ENCODE data around the gene ZEB1.
"Not testable (repeated sequence)": the region's sequence is repeated elsewhere in the genome, so short reads cannot be mapped to it uniquely, and the experiment has no call there.

Gene ZEB1

DNA sequence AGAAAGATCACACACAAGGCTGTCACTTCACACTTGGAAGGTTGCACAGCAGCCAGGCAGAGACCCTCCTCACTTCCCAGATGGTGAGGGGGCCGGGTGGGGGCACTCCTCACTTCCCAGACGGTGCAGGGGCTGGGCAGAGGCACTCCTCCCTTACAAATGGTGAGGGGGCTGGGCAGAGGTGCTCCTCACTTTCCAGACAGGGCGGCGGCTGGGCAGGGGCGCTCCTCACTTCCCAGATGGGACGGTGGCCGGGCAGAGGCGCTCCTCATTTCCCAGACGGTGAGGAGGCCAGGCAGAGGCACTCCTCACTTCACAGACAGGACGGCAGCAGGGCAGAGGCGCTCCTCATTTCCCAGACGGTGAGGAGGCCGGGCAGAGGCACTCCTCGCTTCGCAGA lies 42.5 kb downstream of the ZEB1 start:
- not testable (repeated sequence) for H3K27ac ChIP-seq, H3K4me3 ChIP-seq

GRCh38 chr10:31362023-31362641 lies 43.1 kb downstream of the ZEB1 start:
- Histone ChIP-seq H3K4me3 (no peak overlapping the region), H3K27ac (no peak overlapping the region)

- H3K4me3 ChIP-seq, H3K27ac ChIP-seq: not testable (repeated sequence)
These were observed 44.7 kb downstream of the ZEB1 start for GRCh38 chr10:31363696-31364095.

DNA sequence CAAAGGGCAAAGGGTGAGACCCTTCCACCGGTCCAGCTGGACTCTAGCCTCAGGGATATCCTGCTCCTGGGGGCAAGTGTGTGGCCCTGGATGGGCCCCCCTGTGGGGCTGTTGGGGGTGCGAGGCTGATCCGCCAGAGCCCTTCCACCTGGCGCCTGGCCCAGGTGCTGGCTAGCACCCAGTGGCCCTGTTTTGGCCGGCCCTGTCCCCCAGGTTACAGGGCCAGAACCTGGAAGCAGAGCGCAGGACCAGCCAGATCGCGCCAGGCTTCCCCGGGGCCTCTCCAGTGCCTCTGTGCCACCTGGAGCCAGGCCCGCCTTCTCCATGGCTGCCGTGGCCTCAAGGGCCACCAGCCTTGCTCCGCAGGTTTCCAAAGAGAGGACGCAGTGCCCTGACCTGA lies 45.2 kb downstream of the ZEB1 start:
- H3K27ac ChIP-seq, H3K4me3 ChIP-seq: not testable (repeated sequence)

DNA sequence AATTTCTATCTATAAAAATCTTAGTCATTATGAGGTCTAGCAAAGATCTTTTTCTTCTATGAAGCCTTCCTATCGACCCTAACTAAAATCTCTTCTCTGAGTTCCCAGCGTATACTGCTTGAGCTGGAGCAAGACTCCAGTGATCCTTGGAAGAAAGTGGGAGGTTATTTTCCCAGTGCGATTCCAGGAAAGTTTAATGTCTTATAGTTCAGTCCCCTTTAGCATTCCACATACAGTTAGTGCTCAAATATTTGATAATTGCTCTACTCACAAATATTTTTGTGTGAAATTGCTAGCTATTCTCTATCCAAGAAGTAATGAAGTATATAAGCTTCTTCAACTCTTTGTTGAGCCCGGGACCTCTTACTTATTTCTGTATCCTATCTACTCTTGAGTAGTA lies 47.7 kb downstream of the ZEB1 start:
- Histone ChIP-seq H3K27ac (no peak overlapping the region), H3K4me3 (no peak overlapping the region)

GRCh38 chr10:31368724-31369123 lies 49.7 kb downstream of the ZEB1 start:
- H3K27ac ChIP-seq, result no peak overlapping the region
- no peak overlapping the region for H3K4me3 ChIP-seq

GRCh38 chr10:31372439-31372838 lies 53.4 kb downstream of the ZEB1 start:
- H3K4me3 ChIP-seq, result no peak overlapping the region
- H3K27ac ChIP-seq, result no peak overlapping the region

DNA sequence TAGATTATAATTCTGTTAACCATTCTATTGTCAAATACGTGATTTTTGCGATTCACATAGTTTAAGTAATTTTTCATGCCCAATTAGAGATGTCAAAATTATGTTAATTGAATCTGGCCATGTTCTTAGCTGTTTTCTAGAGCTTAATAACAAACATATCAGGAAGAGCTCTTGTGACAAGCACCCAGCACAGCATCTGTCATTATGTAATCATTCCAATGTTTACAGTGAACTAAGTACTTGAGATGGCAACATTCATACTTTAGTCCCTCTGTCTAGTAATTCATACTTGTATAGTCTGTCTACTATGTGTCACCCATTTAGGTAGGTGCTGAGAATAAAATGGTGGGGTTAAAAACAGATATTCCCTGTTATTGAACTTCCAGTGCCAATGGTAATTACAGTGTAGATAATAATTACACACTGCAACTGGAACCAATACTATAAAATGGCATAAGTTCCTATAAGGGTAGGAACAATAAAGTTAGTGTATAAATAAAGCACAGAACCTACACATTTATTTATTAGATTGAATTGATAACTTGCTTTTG lies 55.2 kb downstream of the ZEB1 start:
- Histone ChIP-seq H3K27ac (no peak overlapping the region), H3K4me3 (no peak overlapping the region)

GRCh38 chr10:31381171-31381570 lies 62.2 kb downstream of the ZEB1 start:
- H3K4me3 ChIP-seq, result no peak overlapping the region
- no peak overlapping the region for H3K27ac ChIP-seq

- Histone ChIP-seq H3K27ac (no peak overlapping the region), H3K4me3 (no peak overlapping the region)
These were observed 62.8 kb downstream of the ZEB1 start for GRCh38 chr10:31381766-31382316.

- Histone ChIP-seq H3K4me3 (no peak overlapping the region), H3K27ac (no peak overlapping the region)
These were observed 65.0 kb downstream of the ZEB1 start for GRCh38 chr10:31383810-31384588.

DNA sequence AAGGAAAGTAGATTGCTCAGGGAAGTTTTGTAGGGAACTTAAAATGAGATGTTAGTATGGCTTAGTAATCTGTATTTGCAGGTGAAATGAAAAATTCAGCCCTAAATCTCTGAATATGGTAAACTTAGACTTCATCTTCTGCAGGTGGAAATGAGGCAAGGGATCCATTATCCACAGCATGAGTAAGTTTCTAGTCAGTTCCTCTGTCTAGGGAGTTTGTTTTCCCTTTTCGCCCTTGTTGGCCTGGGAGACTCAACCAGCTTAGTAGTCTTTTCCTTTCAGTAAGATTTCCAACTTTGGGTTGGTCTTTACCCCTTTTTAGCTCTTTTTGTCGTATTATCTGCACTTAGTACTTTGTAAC lies 65.6 kb downstream of the ZEB1 start:
- no peak overlapping the region for H3K4me3 ChIP-seq
- H3K27ac ChIP-seq, result no peak overlapping the region

GRCh38 chr10:31390804-31391203 lies 71.8 kb downstream of the ZEB1 start:
- Histone ChIP-seq H3K4me3 (no peak overlapping the region), H3K27ac (no peak overlapping the region)

DNA sequence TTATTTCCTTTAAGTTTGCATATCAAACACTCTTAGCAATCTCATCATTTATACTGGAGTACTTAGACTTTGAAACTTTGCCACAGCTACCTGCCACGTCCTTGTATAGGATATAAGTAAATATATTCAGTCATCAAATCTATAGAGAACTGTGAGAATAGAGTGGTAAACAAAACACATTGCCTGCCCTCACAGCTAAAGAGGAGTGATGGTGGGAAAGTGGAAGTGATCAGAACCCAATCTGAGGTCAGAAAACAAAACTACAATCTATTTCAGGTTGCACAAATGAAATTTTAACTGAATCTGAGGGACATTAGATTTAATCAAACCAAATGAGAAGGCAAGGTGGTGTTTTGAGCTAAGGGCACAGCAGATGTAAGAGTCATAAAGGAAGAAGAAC lies 74.8 kb downstream of the ZEB1 start:
- H3K27ac ChIP-seq, result no peak overlapping the region
- no peak overlapping the region for H3K4me3 ChIP-seq

DNA sequence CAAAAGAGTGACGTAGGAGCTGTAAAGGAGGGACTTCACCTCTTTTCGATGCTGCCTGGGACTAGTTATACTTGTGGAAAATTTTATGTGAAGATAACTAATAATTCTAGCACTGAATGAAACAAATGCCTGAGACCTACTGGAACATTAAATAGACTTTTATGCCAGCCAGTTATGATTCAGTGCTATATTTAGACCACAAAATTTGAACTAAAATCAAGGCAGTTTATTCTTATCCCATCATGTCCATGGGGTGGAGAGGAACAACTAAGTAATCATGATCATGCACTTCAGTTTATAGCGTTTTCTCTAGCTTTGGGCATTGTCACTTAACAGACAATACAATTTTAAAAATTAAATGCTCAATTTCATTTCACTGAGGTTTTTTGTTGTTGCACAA lies 76.7 kb downstream of the ZEB1 start:
- no peak overlapping the region for H3K27ac ChIP-seq

DNA sequence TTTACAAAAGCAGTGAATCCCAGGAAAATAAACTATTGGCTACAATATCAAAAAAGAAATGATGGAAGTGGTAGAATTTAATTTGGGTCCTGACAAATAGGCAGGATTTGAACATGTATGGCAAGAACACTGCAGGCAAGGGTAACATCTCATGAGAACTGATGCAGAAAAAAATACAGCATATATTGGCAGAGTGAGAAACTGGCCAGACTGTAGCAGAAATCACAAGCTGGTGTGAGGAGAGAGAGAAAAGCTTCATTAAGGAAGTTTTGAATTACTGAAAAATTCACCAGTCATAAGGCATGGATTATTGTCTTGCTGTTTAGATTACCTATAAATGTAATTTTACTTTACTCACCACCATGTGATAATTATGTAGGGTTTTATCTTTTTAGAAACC lies 77.4 kb downstream of the ZEB1 start:
- H3K27ac ChIP-seq, result no peak overlapping the region
- no peak overlapping the region for H3K4me3 ChIP-seq

More for the DNA sequence above, 76.7 kb downstream of the ZEB1 start:
- no peak overlapping the region for H3K4me3 ChIP-seq

DNA sequence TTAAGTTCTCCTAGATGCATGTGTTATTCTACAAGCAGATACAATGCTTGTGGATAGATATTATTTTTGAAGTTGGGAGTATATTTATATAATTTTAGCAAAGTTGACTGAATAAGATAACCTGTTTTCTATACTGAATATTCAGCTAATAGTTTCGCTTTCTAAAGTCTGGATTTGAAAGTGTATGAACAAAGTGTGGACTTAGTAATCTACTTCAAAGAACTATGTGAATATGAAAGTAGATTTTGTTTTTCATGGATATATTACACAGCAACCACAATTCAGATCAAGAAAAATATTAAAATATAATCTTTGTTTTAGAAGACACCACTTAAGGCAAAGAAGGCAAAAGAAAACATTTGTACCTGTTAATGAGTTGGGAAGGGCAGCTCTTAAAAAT lies 78.8 kb downstream of the ZEB1 start:
- no peak overlapping the region for H3K4me3 ChIP-seq
- no peak overlapping the region for H3K27ac ChIP-seq

DNA sequence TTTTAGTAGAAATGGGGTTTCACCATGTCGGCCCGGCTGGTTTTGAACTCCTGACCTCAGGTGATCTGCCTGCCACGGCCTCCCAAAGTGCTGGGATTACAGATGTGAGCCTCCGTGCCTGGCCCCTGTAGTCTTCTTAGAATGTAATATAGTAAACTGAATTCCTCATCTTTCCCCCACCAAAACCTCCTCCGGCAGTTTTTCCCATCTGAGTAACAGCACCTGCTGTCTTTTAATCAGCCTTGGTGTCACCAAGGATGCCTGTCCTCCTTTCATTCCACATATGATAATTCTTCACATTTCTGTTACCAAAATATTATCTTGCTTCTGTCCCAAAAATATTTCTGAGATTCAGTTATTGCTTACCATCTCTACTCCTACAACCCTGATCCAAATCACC lies 80.2 kb downstream of the ZEB1 start:
- Histone ChIP-seq H3K27ac (no peak overlapping the region), H3K4me3 (no peak overlapping the region)

- H3K27ac ChIP-seq, result no peak overlapping the region
These were observed 80.6 kb downstream of the ZEB1 start for GRCh38 chr10:31399631-31400030.

DNA sequence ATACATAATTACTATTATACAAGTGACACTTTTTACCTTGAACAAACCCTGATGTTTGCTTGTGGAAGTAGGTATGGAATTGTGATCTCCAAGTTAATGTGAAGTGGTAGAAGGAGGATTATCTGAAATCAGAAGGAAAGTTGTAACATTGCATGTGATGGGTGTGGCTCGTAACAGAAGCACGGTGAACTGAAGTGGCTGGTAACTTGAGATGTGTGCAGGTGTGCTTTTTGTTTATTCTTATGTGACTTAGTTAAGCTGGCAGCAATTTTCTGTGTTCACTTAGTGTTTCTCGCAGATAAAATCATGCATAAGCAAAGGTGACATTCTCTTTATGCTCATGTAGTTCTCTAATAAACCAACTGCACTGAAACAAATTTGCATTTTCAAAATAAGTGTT lies 82.3 kb downstream of the ZEB1 start:
- no peak overlapping the region for H3K27ac ChIP-seq
- H3K4me3 ChIP-seq, result no peak overlapping the region

More at GRCh38 chr10:31399631-31400030, 80.6 kb downstream of the ZEB1 start:
- no peak overlapping the region for H3K4me3 ChIP-seq

DNA sequence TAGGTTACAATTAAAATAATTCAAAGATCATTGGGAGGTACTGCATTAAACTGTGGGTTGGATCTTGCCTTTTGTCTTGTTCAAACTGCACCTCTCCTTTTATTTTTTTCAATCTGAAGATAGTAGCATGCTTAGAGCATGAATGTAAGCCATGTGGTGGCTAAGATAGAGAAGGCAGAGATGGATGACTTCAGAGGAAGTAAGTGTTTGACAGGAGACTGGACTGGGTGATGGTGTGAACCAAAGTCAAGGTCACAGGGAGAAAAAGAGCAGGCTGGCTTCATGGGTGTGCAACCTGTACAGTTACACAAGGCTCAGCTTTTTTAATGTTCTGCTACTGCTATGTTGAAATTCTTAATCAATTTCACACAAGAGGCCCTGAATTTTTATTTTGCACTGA lies 85.6 kb downstream of the ZEB1 start:
- no peak overlapping the region for H3K4me3 ChIP-seq
- H3K27ac ChIP-seq, result no peak overlapping the region

Measured in skin epidermis (tissue), 12 donors.